Smooth muscle cell (in vitro differentiated cells): Measurements from ENCODE around the gene MTMR1. TPM values are rescaled to one million over a fixed set of nuclear protein-coding genes. Genes with fewer than 3 reads are reported as not detected.

Experiments used
- DNase-seq: peaks from one replicate; lab custom pipeline; 2025; ENCODE audit not compliant: unreplicated experiment; lab: John Stamatoyannopoulos, UW
- H2AFZ ChIP-seq: fragments of 200-600 bp; sonication (generic); 2 replicates; pipeline ENCODE4 v1.6.0; 2016; ENCODE audit warnings: antibody characterized with exemption, low read depth, mild to moderate bottlenecking
- H3F3A ChIP-seq: fragments of 200-600 bp; sonication (generic); 2 replicates; pipeline ENCODE4 v1.6.0; 2017; ENCODE audit warnings: antibody characterized with exemption, low read depth
- H3K27ac ChIP-seq: fragments of 200-600 bp; sonication (generic); 2 replicates; pipeline ENCODE4 v1.5.1; 2016; ENCODE audit warnings: low read depth, mild to moderate bottlenecking
- H3K27me3 ChIP-seq: fragments of 200-600 bp; sonication (generic); 2 replicates; pipeline ENCODE4 v1.6.1; 2016; ENCODE audit warnings: low read depth, mild to moderate bottlenecking
- H3K36me3 ChIP-seq: fragments of 200-600 bp; sonication (generic); 2 replicates; pipeline ENCODE4 v1.5.1; 2016; ENCODE audit warnings: low read depth
- H3K4me1 ChIP-seq: fragments of 200-600 bp; sonication (generic); 2 replicates; pipeline ENCODE4 v1.5.1; 2016; ENCODE audit warnings: low read depth
- H3K4me2 ChIP-seq: fragments of 200-600 bp; sonication (generic); 2 replicates; pipeline ENCODE4 v1.6.0; 2016; ENCODE audit warnings: mild to moderate bottlenecking
- H3K4me3 ChIP-seq: fragments of 200-600 bp; sonication (generic); 2 replicates; pipeline ENCODE4 v1.5.1; 2016; ENCODE audit warnings: mild to moderate bottlenecking
- H3K79me2 ChIP-seq: fragments of 200-600 bp; sonication (generic); 2 replicates; pipeline ENCODE4 v1.6.0; 2016; ENCODE audit warnings: low read depth, mild to moderate bottlenecking
- H3K9ac ChIP-seq: fragments of 200-600 bp; sonication (generic); 2 replicates; pipeline ENCODE4 v1.6.0; 2016; ENCODE audit warnings: low read depth
- H3K9me3 ChIP-seq: fragments of 200-600 bp; sonication (generic); replicated peaks from 2 replicates; pipeline ENCODE4 v1.5.1; 2016; ENCODE audit warnings: low read depth
- H4K20me1 ChIP-seq: fragments of 200-600 bp; sonication (generic); 2 replicates; pipeline ENCODE4 v1.6.0; 2016; ENCODE audit warnings: low read depth
- CTCF ChIP-seq: fragments of 200-600 bp; sonication (generic); IDR thresholded peaks from 2 replicates; pipeline ENCODE4 v1.5.1; 2017; ENCODE audit warnings: borderline replicate concordance, mild to moderate bottlenecking, antibody characterized with exemption; ENCODE audit not compliant: insufficient read depth, poor library complexity, severe bottlenecking
- WGBS: methylation state at CpG from one replicate; pipeline ENCODE4 v1.1.7; 2016; ENCODE audit warnings: low lambda C conversion rate; 5-methylcytosine and 5-hydroxymethylcytosine counted together
- polyA plus RNA-seq: library from polyadenylated mRNA; unstranded; fragments of >200 nt; fragmentation: Nextera tagmentation; extraction: Ambion mirVana; gene quantifications from 2 replicates; pipeline ENCODE4 v1.2.1, GENCODE V29; 2016
- total RNA-seq: library from RNA; depleted of rRNA; stranded (reverse); fragments of >200 nt; gene quantifications from 2 replicates; pipeline ENCODE4 v1.2.3, GENCODE V29; 2014

Gene MTMR1
- total and polyA plus RNA-seq, 2 experiments from 2014 or later: 10.1 to 13.8 TPM

- WGBS: 88% methylated on average over 5 of the region's 5 CpGs
- H2AFZ ChIP-seq: no peak overlapping the region
Measured at GRCh38 chrX:150647331-150647730, 45.9 kb upstream of the MTMR1 start.

GRCh38 chrX:150648296-150648940 lies 44.8 kb upstream of the MTMR1 start:
- Histone ChIP-seq H3K79me2 (no peaks in the 10 kb centered on the region), H3K27ac (no peak overlapping the region), H3K36me3 (no peaks in the 10 kb centered on the region), H4K20me1 (no peaks in the 10 kb centered on the region), H3F3A (no peaks in the 10 kb centered on the region), H2AFZ (no peak overlapping the region), H3K4me3 (no peak overlapping the region), H3K4me1 (no peaks in the 10 kb centered on the region), H3K4me2 (no peak overlapping the region), H3K9me3 (peaks cover 5% of the 10 kb centered on the region), H3K27me3 (no peaks in the 10 kb centered on the region), H3K9ac (no peak overlapping the region)
- no peak for TF ChIP-seq CTCF
- WGBS: 60% methylated on average over 4 of the region's 4 CpGs
- DNase-seq: no peak

More at GRCh38 chrX:150647331-150647730, 45.9 kb upstream of the MTMR1 start:
- Histone ChIP-seq H3K79me2 (no peaks in the 10 kb centered on the region), H3K4me2 (no peak overlapping the region), H3K9me3 (peaks cover 10% of the 10 kb centered on the region), H4K20me1 (no peaks in the 10 kb centered on the region), H3K27ac (no peak overlapping the region), H3K4me3 (no peak overlapping the region), H3K4me1 (no peaks in the 10 kb centered on the region), H3K9ac (no peak overlapping the region), H3K27me3 (no peaks in the 10 kb centered on the region), H3K36me3 (no peaks in the 10 kb centered on the region), H3F3A (no peaks in the 10 kb centered on the region)
- TF ChIP-seq CTCF: no peak
- no peak for DNase-seq

- Histone ChIP-seq H4K20me1 (no peaks in the 10 kb centered on the region), H2AFZ (no peak overlapping the region), H3K36me3 (no peaks in the 10 kb centered on the region), H3K27ac (no peak overlapping the region), H3K79me2 (no peaks in the 10 kb centered on the region), H3K4me1 (no peaks in the 10 kb centered on the region), H3K27me3 (no peaks in the 10 kb centered on the region), H3K4me2 (no peak overlapping the region), H3K4me3 (no peak overlapping the region), H3K9ac (no peak overlapping the region), H3F3A (no peaks in the 10 kb centered on the region), H3K9me3 (peaks cover 5% of the 10 kb centered on the region)
- DNase-seq: no peak
- no peak for TF ChIP-seq CTCF
- 83% methylated on average over 8 of the region's 8 CpGs for WGBS
Measured at GRCh38 chrX:150649096-150649870, 43.9 kb upstream of the MTMR1 start.

- Histone ChIP-seq H3K4me1 (no peaks in the 10 kb centered on the region), H3K27me3 (no peaks in the 10 kb centered on the region), H3K79me2 (no peaks in the 10 kb centered on the region), H3F3A (no peaks in the 10 kb centered on the region), H3K27ac (no peak overlapping the region), H3K9me3 (peaks cover 8% of the 10 kb centered on the region), H3K36me3 (no peaks in the 10 kb centered on the region), H3K4me2 (no peak overlapping the region), H3K4me3 (no peak overlapping the region), H2AFZ (no peak overlapping the region), H4K20me1 (no peaks in the 10 kb centered on the region), H3K9ac (no peak overlapping the region)
- TF ChIP-seq CTCF: no peak
- DNase-seq: no peak
- WGBS: 78% methylated on average over 2 of the region's 2 CpGs
Measured at GRCh38 chrX:150651906-150652305, 41.3 kb upstream of the MTMR1 start.
